Measurements from ENCODE around the gene DSTYK.

The DSTYK gene

DNA sequence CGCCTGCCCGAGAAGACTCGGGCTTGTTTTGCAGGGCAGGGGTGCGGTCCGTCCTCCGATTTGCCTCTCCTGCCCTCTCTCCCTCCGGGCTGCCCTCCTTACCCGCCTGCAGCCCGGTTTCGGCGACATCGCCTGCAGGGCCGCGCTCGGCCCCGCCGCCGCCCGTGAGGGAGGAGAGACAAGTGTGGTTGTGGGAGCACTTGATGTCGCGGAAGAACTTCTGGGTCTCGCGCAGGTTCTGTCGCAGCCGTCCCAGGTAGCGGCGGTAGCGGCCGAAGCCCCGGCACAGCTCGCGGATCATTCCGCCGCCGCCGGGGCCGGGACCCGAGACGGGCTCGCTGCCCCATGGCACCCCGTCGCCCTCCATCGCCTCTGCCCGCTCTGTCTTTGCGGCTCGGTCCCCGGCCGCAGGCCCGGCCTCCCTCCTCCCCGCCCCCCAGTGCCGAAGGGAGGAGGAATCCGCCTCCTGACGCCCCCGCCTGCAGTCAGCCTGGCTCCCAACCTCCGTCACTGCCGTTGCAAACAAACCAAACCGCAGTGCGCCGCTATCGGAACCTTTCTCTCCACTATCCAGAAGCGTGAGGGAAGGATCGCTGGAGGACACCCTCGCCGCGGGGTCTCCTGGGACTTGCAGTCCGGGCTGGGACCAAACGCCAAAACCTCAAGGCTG, at the start of gene DSTYK:
Gene DSTYK, minus strand, starts transcription at position 534 of the 670 bp plus-strand sequence. Its CDS starts 167 bp downstream, at position 367.
- TF ChIP-seq, protein P1, sequence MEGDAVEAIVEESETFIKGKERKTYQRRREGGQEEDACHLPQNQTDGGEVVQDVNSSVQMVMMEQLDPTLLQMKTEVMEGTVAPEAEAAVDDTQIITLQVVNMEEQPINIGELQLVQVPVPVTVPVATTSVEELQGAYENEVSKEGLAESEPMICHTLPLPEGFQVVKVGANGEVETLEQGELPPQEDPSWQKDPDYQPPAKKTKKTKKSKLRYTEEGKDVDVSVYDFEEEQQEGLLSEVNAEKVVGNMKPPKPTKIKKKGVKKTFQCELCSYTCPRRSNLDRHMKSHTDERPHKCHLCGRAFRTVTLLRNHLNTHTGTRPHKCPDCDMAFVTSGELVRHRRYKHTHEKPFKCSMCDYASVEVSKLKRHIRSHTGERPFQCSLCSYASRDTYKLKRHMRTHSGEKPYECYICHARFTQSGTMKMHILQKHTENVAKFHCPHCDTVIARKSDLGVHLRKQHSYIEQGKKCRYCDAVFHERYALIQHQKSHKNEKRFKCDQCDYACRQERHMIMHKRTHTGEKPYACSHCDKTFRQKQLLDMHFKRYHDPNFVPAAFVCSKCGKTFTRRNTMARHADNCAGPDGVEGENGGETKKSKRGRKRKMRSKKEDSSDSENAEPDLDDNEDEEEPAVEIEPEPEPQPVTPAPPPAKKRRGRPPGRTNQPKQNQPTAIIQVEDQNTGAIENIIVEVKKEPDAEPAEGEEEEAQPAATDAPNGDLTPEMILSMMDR (IDR thresholded peaks at IDR 0.05; ENCODE audit: low read depth, low read length) = no peak
- peak within 1 kb of the TSS; percentile 93 for H3K4me3 ChIP-seq (ENCODE audit: low read depth, low read length)

- TF ChIP-seq, protein P1 (IDR thresholded peaks at IDR 0.05; ENCODE audit: low read depth, low read length) = no peak
- no peak overlapping the region for H3K4me3 ChIP-seq (ENCODE audit: low read depth, low read length)
Measured at GRCh38 chr1:205259998-205260397, 48.5 kb upstream of the DSTYK start.

DNA sequence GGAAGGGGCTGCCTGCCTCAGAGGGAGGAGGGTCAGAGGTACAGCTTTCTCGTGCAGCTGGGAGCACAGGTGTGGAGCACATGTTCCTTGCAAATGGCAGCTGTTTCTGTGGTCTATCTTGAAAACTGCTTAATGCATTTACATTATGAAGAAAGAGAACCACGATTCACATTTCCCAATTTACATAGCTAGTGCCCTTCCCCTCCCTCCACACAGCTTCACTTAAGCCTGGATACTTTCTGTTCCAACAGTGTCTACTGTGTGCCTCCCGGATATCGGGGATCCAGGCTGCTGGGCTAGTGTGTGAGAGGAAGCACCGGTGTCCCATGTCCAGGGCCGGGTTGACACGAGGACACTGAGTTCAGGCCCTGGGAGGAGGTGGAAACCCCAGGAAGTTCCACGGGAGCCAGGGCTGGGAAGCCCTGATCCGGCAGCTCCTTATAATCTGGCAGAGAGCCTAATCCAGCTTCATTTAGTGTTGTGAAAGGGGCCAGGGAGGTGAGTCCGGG, 47.9 kb upstream of the DSTYK start:
- TF ChIP-seq, protein P1 (IDR thresholded peaks at IDR 0.05; ENCODE audit: low read depth, low read length) = no peak

DNA sequence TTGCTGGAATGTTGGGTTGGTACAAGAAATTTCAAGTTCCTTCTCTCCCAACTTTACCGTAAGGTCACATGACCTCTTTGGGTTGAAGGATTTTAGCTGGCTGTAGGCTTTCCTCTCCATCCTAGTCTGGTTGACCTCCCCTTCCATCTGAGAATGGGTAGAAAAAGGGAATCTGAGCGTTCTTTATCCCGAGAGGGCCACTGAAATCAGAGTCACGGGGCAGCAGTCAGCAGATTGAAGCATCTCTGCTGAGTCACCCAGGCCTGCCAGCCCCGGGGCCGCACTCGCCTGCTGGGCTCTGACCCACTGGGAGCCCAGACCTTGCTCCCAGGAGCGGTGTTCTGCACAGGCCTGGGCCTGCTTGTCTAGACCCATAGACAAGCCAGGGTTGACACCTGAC, 47.2 kb upstream of the DSTYK start:
- TF ChIP-seq, protein P1 (IDR thresholded peaks at IDR 0.05; ENCODE audit: low read depth, low read length) = no peak
- no peak overlapping the region for H3K4me3 ChIP-seq (ENCODE audit: low read depth, low read length)

More for the DNA sequence above, 47.9 kb upstream of the DSTYK start:
- no peak overlapping the region for H3K4me3 ChIP-seq (ENCODE audit: low read depth, low read length)

DNA sequence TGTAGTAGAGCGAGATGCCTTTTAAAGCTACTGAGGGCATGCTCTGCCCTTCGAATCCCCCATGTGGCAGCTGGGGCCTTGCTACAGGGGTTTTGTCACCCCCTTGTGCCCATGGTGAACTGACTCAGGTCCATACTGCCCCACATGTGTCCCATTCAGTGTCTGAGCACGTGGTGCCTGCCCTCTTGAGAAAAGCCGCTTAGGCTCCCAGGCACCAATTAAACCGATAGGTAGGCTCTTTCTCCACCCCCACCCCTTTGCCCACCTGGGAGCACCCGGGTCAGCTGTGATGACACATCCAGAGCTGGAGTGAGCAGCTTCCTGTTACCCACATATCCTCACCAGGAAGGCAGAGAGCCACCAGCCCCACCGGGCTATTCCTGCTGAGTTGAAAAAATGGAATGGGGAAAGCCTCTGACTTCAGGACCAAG, 46.8 kb upstream of the DSTYK start:
- TF ChIP-seq, protein P1 (IDR thresholded peaks at IDR 0.05; ENCODE audit: low read depth, low read length) = no peak
- no peak overlapping the region for H3K4me3 ChIP-seq (ENCODE audit: low read depth, low read length)

GRCh38 chr1:205257735-205258134, 46.2 kb upstream of the DSTYK start:
- no peak overlapping the region for H3K4me3 ChIP-seq (ENCODE audit: low read depth, low read length)

More at GRCh38 chr1:205257735-205258134, 46.2 kb upstream of the DSTYK start:
- TF ChIP-seq, protein P1 (IDR thresholded peaks at IDR 0.05; ENCODE audit: low read depth, low read length) = no peak

Measured in WI38 (cell line).